Fibroblast of villous mesenchyme (primary cell): ENCODE results near the gene HEYL. TPM values are rescaled to one million over a fixed set of nuclear protein-coding genes. Genes with fewer than 3 reads are reported as not detected.

ENCODE experiments used
- DNase-seq: peaks from one replicate; pipeline ENCODE4 v3.0.0-alpha.2; 2010; ENCODE audit warnings: low read depth
- H3K4me3 ChIP-seq: 2 replicates; pipeline ENCODE4 v1.5.1; 2011; ENCODE audit warnings: low read depth, mild to moderate bottlenecking, low read length
- CTCF ChIP-seq: IDR thresholded peaks from 2 replicates; pipeline ENCODE4 v1.5.1; 2012; ENCODE audit warnings: low read depth, mild to moderate bottlenecking, low read length; ENCODE audit not compliant: insufficient read depth
- total RNA-seq: library from RNA; depleted of rRNA; stranded (reverse); fragments of >200 nt; gene quantifications from 2 replicates; pipeline ENCODE4 v1.2.3, GENCODE V29; 2012

Gene HEYL
- total RNA-seq, 1 donor = under 0.01 TPM

- TF ChIP-seq CTCF = no peak
- H3K4me3 ChIP-seq = no peak overlapping the region
- no peak for DNase-seq
Measured at GRCh38 chr1:39585933-39586332, 53.5 kb downstream of the HEYL start.

- DNase-seq = peak; percentile 44
Measured at GRCh38 chr1:39576016-39576657, 63.3 kb downstream of the HEYL start.

GRCh38 chr1:39575191-39576015 lies 64.0 kb downstream of the HEYL start:
- H3K4me3 ChIP-seq = peak overlapping the region; percentile 82
- no peak for TF ChIP-seq CTCF
- peak; percentile 84 for DNase-seq

More at GRCh38 chr1:39576016-39576657, 63.3 kb downstream of the HEYL start:
- H3K4me3 ChIP-seq = peak overlapping the region; percentile 82
- TF ChIP-seq CTCF = no peak

- no peak for TF ChIP-seq CTCF
- peak overlapping the region; percentile 82 for H3K4me3 ChIP-seq
- peak; percentile 33 for DNase-seq
Measured at GRCh38 chr1:39574646-39575045, 64.8 kb downstream of the HEYL start.

Other genes starting within 250 kb of the HEYL start
- gene BMP8A, start 148.0 kb downstream of the HEYL start, total RNA-seq = 0.97 and 1.7 TPM in 2 replicates
- gene PABPC4, start 62.9 kb downstream of the HEYL start, total RNA-seq = 115 and 144 TPM in 2 replicates
- not detected in 2 replicates for gene NT5C1A, start 32.5 kb upstream of the HEYL start, total RNA-seq
- not detected in 2 replicates for gene HPCAL4, start 51.8 kb upstream of the HEYL start, total RNA-seq
- 23.8 and 31.1 TPM in 2 replicates for gene PPIE, start 99.2 kb upstream of the HEYL start, total RNA-seq
- gene OXCT2, start 131.7 kb upstream of the HEYL start, total RNA-seq = 1.7 and 5.2 TPM in 2 replicates
- under 0.01 TPM in 1 of 2 replicates, not detected in the other for gene BMP8B, start 149.2 kb upstream of the HEYL start, total RNA-seq
- 19.6 and 23.3 TPM in 2 replicates for gene TRIT1, start 243.9 kb upstream of the HEYL start, total RNA-seq